A673 (cell line): Measurements from ENCODE around the gene CPN1. TPM values are rescaled to one million over a fixed set of nuclear protein-coding genes. Genes with fewer than 3 reads are reported as not detected.
A peak's percentile ranks its signal among the peaks of the same experiment; 100 is the strongest.

ENCODE experiments used
- BruUV-seq: library from RNA; stranded (reverse); fragments of 400-500 nt; replicated peaks from 2 replicates; lab custom pipeline; 2021; lab: Mats Ljungman, UMichigan
- CTCF ChIA-PET: fragments of 300-600 bp; sonication (Branson Sonifier 250); formaldehyde crosslinking; loops from one replicate; lab custom pipeline; 2022; ENCODE audit warnings: antibody characterized with exemption; lab: Charles Lee
- POLR2A ChIA-PET: fragments of 300-600 bp; sonication (Branson Sonifier 250); formaldehyde crosslinking; loops from one replicate; lab custom pipeline; 2022; ENCODE audit warnings: antibody characterized with exemption; ENCODE audit not compliant: low non-redundant PET; lab: Charles Lee
- DNase-seq: peaks from one replicate; pipeline ENCODE4 v3.0.0-alpha.2; 2015; ENCODE audit warnings: low spot score
- H3K27ac ChIP-seq: fragments of 200-600 bp; sonication (generic); 2 replicates; pipeline ENCODE4 v1.5.1; 2016; ENCODE audit warnings: mixed run types, low read depth, mild to moderate bottlenecking, mixed read lengths, antibody characterized with exemption, low read length; ENCODE audit not compliant: poor library complexity, severe bottlenecking
- H3K27me3 ChIP-seq: fragments of 200-600 bp; sonication (generic); replicated peaks from 2 replicates; pipeline ENCODE4 v1.6.1; 2017; ENCODE audit warnings: mixed run types, low read depth, mild to moderate bottlenecking, mixed read lengths, antibody characterized with exemption, low read length; ENCODE audit not compliant: insufficient read depth, poor library complexity
- H3K36me3 ChIP-seq: fragments of 200-600 bp; sonication (generic); 2 replicates; pipeline ENCODE4 v1.6.1; 2016; ENCODE audit warnings: mixed run types, mild to moderate bottlenecking, mixed read lengths, antibody characterized with exemption, low read length; ENCODE audit not compliant: insufficient read depth, poor library complexity, severe bottlenecking
- H3K4me1 ChIP-seq: fragments of 200-600 bp; sonication (generic); 2 replicates; pipeline ENCODE4 v1.6.1; 2017; ENCODE audit warnings: mixed run types, mild to moderate bottlenecking, mixed read lengths, antibody characterized with exemption, low read length; ENCODE audit not compliant: insufficient read depth, poor library complexity, severe bottlenecking
- H3K4me3 ChIP-seq: fragments of 200-600 bp; sonication (generic); 2 replicates; pipeline ENCODE4 v1.5.1; 2016; ENCODE audit warnings: low read depth, mixed run types, mild to moderate bottlenecking, mixed read lengths, low read length; ENCODE audit not compliant: poor library complexity, severe bottlenecking
- H3K9me3 ChIP-seq: fragments of 200-600 bp; sonication (generic); 2 replicates; pipeline ENCODE4 v1.6.1; 2016; ENCODE audit warnings: mixed run types, low read depth, mild to moderate bottlenecking, mixed read lengths, antibody characterized with exemption, low read length; ENCODE audit not compliant: poor library complexity, severe bottlenecking
- EZH2 ChIP-seq: fragments of 200-600 bp; sonication (generic); IDR thresholded peaks from 2 replicates; pipeline ENCODE4 v1.6.1; 2017; ENCODE audit warnings: borderline replicate concordance, low read depth, mild to moderate bottlenecking, mixed read lengths, antibody characterized with exemption, low read length; ENCODE audit not compliant: poor library complexity, severe bottlenecking
- intact Hi-C: fragments of 100-400 bp; cut with micrococcal nuclease; formaldehyde crosslinking; loops from one replicate; pipeline ENCODE4 v1.10.0; 2022; ENCODE audit not compliant: unreplicated experiment
- total RNA-seq: library from RNA; stranded (reverse); gene quantifications from 2 replicates; pipeline ENCODE4 v1.2.3, GENCODE V29; 2021
- TF ChIP-seq, protein P1 (sequence below): fragments of 300-800, 200-600 bp; sonication (generic); conservative IDR thresholded peaks from 2 replicates; pipeline ENCODE4 v1.5.1; 2017; ENCODE audit warnings: low read depth, mild to moderate bottlenecking, antibody characterized with exemption, low read length, moderate library complexity, mixed read lengths

Gene CPN1
- total RNA-seq, 1 experiment from 2014 or later: not detected

DNA sequence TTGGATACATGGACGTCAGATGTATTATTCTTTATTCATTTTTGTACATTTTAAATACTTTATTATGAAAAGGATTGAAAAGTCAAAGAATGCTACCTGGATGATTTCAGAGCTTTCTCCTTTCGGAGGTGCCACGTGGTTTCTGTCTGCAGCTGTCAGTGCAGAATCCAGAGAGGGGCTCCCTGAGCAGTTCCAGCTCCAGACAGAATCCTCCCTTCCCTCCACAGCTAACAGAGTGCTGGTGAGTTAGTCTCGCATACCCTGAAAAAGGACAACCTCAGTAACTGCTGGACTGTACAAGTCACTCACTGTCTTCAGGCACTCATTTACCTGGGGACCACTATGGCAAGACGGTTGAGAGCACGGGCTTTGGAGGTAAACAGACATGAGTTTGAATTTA is 82.8 kb downstream of the CPN1 start:
- no peak for DNase-seq
- H3K9me3 ChIP-seq: no peaks in the 10 kb centered on the region
- intact Hi-C loops: no loop called here
- ChIA-PET CTCF (no interaction called here), POLR2A (no interaction called here)
- H3K27me3 ChIP-seq: no peaks in the 10 kb centered on the region
- H3K4me1 ChIP-seq: peaks cover 51% of the 10 kb centered on the region
- H3K27ac ChIP-seq: no peak overlapping the region
- no peaks in the 10 kb centered on the region for H3K36me3 ChIP-seq
- TF ChIP-seq EZH2: no peak
- TF ChIP-seq, protein P1, sequence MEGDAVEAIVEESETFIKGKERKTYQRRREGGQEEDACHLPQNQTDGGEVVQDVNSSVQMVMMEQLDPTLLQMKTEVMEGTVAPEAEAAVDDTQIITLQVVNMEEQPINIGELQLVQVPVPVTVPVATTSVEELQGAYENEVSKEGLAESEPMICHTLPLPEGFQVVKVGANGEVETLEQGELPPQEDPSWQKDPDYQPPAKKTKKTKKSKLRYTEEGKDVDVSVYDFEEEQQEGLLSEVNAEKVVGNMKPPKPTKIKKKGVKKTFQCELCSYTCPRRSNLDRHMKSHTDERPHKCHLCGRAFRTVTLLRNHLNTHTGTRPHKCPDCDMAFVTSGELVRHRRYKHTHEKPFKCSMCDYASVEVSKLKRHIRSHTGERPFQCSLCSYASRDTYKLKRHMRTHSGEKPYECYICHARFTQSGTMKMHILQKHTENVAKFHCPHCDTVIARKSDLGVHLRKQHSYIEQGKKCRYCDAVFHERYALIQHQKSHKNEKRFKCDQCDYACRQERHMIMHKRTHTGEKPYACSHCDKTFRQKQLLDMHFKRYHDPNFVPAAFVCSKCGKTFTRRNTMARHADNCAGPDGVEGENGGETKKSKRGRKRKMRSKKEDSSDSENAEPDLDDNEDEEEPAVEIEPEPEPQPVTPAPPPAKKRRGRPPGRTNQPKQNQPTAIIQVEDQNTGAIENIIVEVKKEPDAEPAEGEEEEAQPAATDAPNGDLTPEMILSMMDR: no peak
- no TSS peak for BruUV-seq
- H3K4me3 ChIP-seq: no peak overlapping the region

DNA sequence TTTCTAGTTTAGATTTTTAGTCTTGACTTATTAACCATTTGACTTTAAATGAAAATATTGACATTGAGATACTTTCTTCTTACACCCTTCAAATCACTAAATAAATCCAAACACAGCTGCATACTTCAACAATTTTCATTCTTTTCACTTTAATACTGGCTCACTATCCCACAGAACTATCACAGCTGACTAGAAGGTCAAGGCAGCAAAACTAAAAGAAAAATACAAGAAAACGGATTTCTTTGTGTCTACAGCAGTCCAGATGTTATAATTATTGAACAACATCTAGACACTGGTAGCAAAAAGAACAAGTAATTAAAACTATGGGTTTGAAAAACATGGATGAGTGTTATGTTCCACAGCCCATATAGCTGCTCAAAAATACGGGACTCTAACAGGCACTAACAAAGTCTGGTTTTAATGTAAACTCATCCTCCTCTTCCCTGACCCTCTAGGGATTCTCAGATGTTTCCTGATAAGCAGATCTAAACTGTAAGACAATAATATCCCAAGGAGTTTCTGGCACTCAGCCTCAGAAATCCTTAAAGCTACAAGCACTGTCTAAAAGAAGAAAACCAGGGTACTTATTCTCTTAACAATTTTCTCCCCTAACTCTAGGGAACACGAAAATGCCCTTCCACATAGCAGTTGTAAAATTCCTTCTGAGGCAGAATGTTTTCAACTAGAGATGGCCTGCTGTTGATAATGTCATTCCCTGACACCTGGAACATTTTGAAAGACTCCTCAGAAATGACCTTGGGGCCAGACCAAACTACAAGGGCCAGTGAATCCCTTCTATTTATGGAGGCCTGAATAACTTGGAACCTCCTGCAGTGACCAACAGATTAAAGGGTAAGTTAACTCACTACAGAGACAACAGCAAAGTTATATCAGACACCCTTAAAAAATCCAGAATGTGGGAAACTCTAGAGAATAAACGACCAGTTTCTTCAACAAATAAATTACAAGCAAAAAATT is 84.7 kb downstream of the CPN1 start:
- H3K4me3 ChIP-seq: peak overlapping the region; percentile 24
- H3K9me3 ChIP-seq: no peaks in the 10 kb centered on the region
- ChIA-PET POLR2A (no interaction called here), CTCF (interaction anchor here (0.6 to 1.3 kb wide), 4 partner anchors 12 to 118 kb away, joined by 3 to 14 read pairs (median 6); partner anchors contain the start of gene DNMBP)
- intact Hi-C loops: no loop called here
- DNase-seq: peak; percentile 93
- no peak for TF ChIP-seq EZH2
- TF ChIP-seq, protein P1: no peak
- no TSS peak for BruUV-seq
- no peaks in the 10 kb centered on the region for H3K27me3 ChIP-seq
- no peaks in the 10 kb centered on the region for H3K36me3 ChIP-seq
- H3K4me1 ChIP-seq: peaks cover 54% of the 10 kb centered on the region
- peak overlapping the region; percentile 64 for H3K27ac ChIP-seq

DNA sequence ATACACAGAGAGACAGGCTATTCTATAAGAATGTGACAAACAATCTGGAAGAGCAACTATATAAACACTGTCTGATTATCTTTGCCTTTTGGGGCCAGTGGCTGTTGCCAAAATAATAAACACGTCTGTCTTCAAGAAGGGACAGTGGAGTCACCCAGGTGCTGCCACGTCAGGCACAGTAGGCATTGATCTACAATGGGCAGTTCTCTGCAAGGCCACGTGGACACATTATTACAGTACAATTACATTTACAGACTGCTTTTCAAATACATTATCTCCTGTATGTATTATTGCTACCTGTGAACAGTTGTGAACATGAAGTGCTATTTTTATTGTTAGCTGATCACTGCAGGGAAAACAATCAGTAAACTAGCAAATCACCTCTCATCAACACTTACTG is 86.0 kb downstream of the CPN1 start:
- no peaks in the 10 kb centered on the region for H3K36me3 ChIP-seq
- H3K4me3 ChIP-seq: no peak overlapping the region
- no peak for DNase-seq
- TF ChIP-seq EZH2: no peak
- TF ChIP-seq, protein P1: no peak
- H3K27ac ChIP-seq: peak overlapping the region; percentile 38
- peaks cover 54% of the 10 kb centered on the region for H3K4me1 ChIP-seq
- CTCF ChIA-PET: no interaction called here
- intact Hi-C loops: no loop called here
- BruUV-seq: no TSS peak
- no peaks in the 10 kb centered on the region for H3K27me3 ChIP-seq
- POLR2A ChIA-PET: no interaction called here
- H3K9me3 ChIP-seq: no peaks in the 10 kb centered on the region
